Bronchial epithelial cell (primary cell): ENCODE results near the gene CAPRIN2. TPM values are rescaled to one million over a fixed set of nuclear protein-coding genes. Genes with fewer than 3 reads are reported as not detected.

Source experiments
- DNase-seq: peaks from one replicate; pipeline ENCODE4 v3.0.0-alpha.2; 2010; ENCODE audit warnings: low read depth
- FAIRE-seq: peaks from 2 replicates; lab custom pipeline; 2011; peaks lifted over from hg19 to GRCh38; lab: Jason Lieb, UNC
- H3K27me3 ChIP-seq: 2 replicates; pipeline ENCODE4 v1.5.1; 2011; ENCODE audit warnings: low read length; ENCODE audit not compliant: control insufficient read depth, insufficient read depth
- H3K36me3 ChIP-seq: 2 replicates; pipeline ENCODE4 v1.5.1; 2011; ENCODE audit warnings: low read length; ENCODE audit not compliant: control insufficient read depth, insufficient read depth
- H3K4me3 ChIP-seq: 2 replicates; pipeline ENCODE4 v1.5.1; 2011; ENCODE audit warnings: mild to moderate bottlenecking, low read depth, low read length, control low read depth
- CTCF ChIP-seq: IDR thresholded peaks from 2 replicates; pipeline ENCODE4 v1.5.1; 2011; ENCODE audit warnings: mild to moderate bottlenecking, moderate library complexity, low read length, control low read depth, inconsistent platforms; ENCODE audit not compliant: insufficient read depth, severe bottlenecking
- total RNA-seq: library from RNA; depleted of rRNA; stranded (reverse); fragments of >200 nt; gene quantifications from 2 replicates; pipeline ENCODE4 v1.2.1, GENCODE V29; 2014

Gene CAPRIN2
- total RNA-seq, 1 donor from 2014 or later, result 31.9 TPM

DNA sequence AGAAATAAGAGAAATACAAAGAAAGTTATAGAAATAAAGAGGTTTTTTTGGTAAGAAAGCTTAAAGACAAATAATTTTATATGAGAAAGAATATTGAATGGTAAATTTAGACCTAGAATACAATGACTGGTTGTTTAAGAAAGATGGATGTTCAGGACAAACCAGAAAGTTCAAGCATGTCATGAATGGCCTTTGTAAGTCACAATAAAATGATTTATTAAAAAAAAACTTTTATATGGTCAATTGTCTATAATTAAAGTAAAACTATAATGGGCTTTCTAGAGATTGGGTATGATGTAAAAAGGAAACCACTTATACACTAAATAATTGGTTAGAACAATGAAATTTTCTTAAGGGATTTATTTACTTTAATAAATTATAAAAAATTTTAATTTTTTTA is 19.8 kb upstream of the CAPRIN2 start:
- no peaks in the 10 kb centered on the region for H3K27me3 ChIP-seq
- H3K36me3 ChIP-seq, result no peaks in the 10 kb centered on the region
- no peak overlapping the region for H3K4me3 ChIP-seq
- FAIRE-seq, result no peak
- TF ChIP-seq CTCF, result no peak
- DNase-seq, result no peak

DNA sequence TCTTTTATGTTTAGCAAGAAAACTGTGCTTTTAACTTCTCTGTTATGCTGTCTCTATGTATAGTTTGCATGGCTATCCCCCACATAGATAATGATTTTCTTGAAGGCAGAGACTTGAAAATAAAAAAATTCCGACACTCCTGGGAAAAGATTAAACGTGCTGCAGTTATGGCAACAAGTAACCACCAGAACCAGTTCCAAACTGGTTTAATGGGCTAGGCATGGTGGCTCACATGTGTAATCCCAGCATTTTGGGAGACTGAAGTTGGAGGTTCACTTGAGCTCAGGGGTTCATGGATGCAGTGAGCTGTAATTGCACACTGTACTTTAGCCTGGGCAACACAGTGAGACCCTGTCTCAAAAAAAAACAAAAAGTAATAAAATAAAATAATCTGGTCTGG is 15.1 kb upstream of the CAPRIN2 start:
- no peak for DNase-seq

GRCh38 chr12:30764251-30764650 is 9.5 kb upstream of the CAPRIN2 start:
- DNase-seq (no peak), FAIRE-seq (no peak)
- H3K27me3 ChIP-seq, result no peaks in the 10 kb centered on the region
- H3K36me3 ChIP-seq, result no peaks in the 10 kb centered on the region
- no peak for TF ChIP-seq CTCF
- H3K4me3 ChIP-seq, result no peak overlapping the region

More for the DNA sequence above, 15.1 kb upstream of the CAPRIN2 start:
- FAIRE-seq, result no peak
- H3K36me3 ChIP-seq, result no peaks in the 10 kb centered on the region
- H3K27me3 ChIP-seq, result no peaks in the 10 kb centered on the region
- H3K4me3 ChIP-seq, result no peak overlapping the region
- TF ChIP-seq CTCF, result no peak

DNA sequence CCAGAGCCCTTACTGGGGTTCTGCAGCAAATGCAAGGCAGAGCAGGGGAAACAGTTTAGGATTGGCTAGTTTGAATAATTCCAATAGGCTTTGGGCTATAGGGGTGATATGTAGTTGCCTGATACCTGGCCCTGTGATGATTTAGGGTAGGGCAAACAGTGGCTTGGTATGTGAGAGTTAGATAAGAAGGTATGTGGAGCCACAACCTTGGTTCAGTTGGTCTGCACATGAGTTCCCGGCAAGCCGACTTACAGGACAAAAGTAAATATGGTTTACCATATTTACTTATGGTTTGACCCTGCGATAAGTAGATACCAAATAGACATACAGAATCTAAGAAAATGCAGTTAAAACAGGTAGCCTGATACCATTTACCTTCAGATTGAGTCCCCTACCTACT is 8.3 kb upstream of the CAPRIN2 start:
- TF ChIP-seq CTCF, result no peak
- H3K36me3 ChIP-seq, result no peaks in the 10 kb centered on the region
- no peaks in the 10 kb centered on the region for H3K27me3 ChIP-seq
- H3K4me3 ChIP-seq, result no peak overlapping the region
- DNase-seq (no peak), FAIRE-seq (no peak)

GRCh38 chr12:30761730-30762129 is 7.0 kb upstream of the CAPRIN2 start:
- Histone ChIP-seq H3K4me3 (no peak overlapping the region), H3K27me3 (no peaks in the 10 kb centered on the region), H3K36me3 (no peaks in the 10 kb centered on the region)
- DNase-seq (no peak), FAIRE-seq (no peak)
- TF ChIP-seq CTCF, result no peak

GRCh38 chr12:30757316-30757715 is 2.6 kb upstream of the CAPRIN2 start:
- no peaks in the 10 kb centered on the region for H3K36me3 ChIP-seq
- FAIRE-seq, result no peak
- no peak for TF ChIP-seq CTCF
- H3K27me3 ChIP-seq, result no peaks in the 10 kb centered on the region
- DNase-seq, result no peak
- H3K4me3 ChIP-seq, result no peak overlapping the region
